B cell (primary cell): ENCODE results near the gene CYTH4. TPM values are rescaled to one million over a fixed set of nuclear protein-coding genes. Genes with fewer than 3 reads are reported as not detected.
A peak's percentile ranks its signal among the peaks of the same experiment; 100 is the strongest.

Source experiments
- ATAC-seq: fragments of 200-7000 bp; cut with Tn5 transposase; one replicate; pipeline ENCODE4 v1.10.0; 2021; ENCODE audit warnings: low read depth, mild to moderate bottlenecking, moderate number of reproducible peaks, moderate library complexity
- CTCF ChIA-PET: fragments of 350-600 bp; sonication (Branson Sonifier 250); formaldehyde crosslinking; loops from one replicate; lab custom pipeline; 2021; ENCODE audit warnings: antibody characterized with exemption, inconsistent platforms; lab: Charles Lee
- POLR2A ChIA-PET: fragments of 350-600 bp; sonication (Branson Sonifier 250); formaldehyde crosslinking; loops from one replicate; lab custom pipeline; 2021; ENCODE audit warnings: antibody characterized with exemption; lab: Charles Lee
- DNase-seq: peaks from one replicate; pipeline ENCODE4 v3.0.0; 2013
- H2AFZ ChIP-seq: 2 replicates; pipeline ENCODE4 v1.6.1; 2012; ENCODE audit warnings: mild to moderate bottlenecking, low read depth, low read length; ENCODE audit not compliant: insufficient read depth, poor library complexity, severe bottlenecking
- H3K27ac ChIP-seq, 2 donors: 1 replicate in 1 of 2; 2 replicates in 1 of 2; pipeline ENCODE4 v1.5.1; 2012 to 2013; ENCODE audit warnings: low read length in 2 of 2, mild to moderate bottlenecking in 2 of 2, moderate library complexity in 1 of 2
- H3K27me3 ChIP-seq, 4 experiments: fragments of 200-600 bp in 1 of 4; sonication (generic) in 1 of 4; replicated peaks in 1 of 4; 1 replicate in 2 of 4; 2 replicates in 2 of 4; pipeline versions ENCODE4 v1.6.1 to v1.7.0; 2013 to 2016; ENCODE audit warnings: low read length in 3 of 4, mild to moderate bottlenecking in 2 of 4, mixed read lengths in 1 of 4, moderate library complexity in 1 of 4; ENCODE audit not compliant: insufficient read depth in 4 of 4, control insufficient read depth in 3 of 4; ENCODE audit errors: control extremely low read depth in 1 of 4
- H3K36me3 ChIP-seq, 2 experiments: replicated peaks in 1 of 2; 1 replicate in 1 of 2; 2 replicates in 1 of 2; pipeline versions ENCODE4 v1.6.1 to v1.7.1; 2013; ENCODE audit warnings: low read length in 1 of 2; ENCODE audit not compliant: insufficient read depth in 2 of 2, control insufficient read depth in 1 of 2; ENCODE audit errors: control extremely low read depth in 1 of 2, extremely low read depth in 1 of 2
- H3K4me1 ChIP-seq, 2 donors: fragments of 200-600 bp in 1 of 2; sonication (generic) in 1 of 2; 1 replicate in 1 of 2; 2 replicates in 1 of 2; pipeline versions ENCODE4 v1.5.1 to v1.6.1; 2013 to 2017; ENCODE audit warnings: low read length in 2 of 2; ENCODE audit not compliant: control insufficient read depth in 2 of 2, insufficient read depth in 2 of 2
- H3K4me2 ChIP-seq: replicated peaks from 2 replicates; pipeline ENCODE3; 2012; ENCODE audit warnings: mild to moderate bottlenecking, low read depth, low read length; ENCODE audit not compliant: poor library complexity, severe bottlenecking
- H3K4me3 ChIP-seq, 5 experiments: fragments of 200-600 bp in 1 of 5; sonication (generic) in 1 of 5; 1 replicate in 3 of 5; 2 replicates in 2 of 5; pipeline versions ENCODE4 v1.5.1 to v1.7.0; 2011 to 2016; ENCODE audit warnings: low read length in 4 of 5, mild to moderate bottlenecking in 4 of 5, low read depth in 2 of 5, control low read depth in 1 of 5, moderate library complexity in 1 of 5; ENCODE audit not compliant: insufficient read depth in 1 of 5; ENCODE audit errors: control extremely low read depth in 1 of 5, extremely low read depth in 1 of 5
- H3K79me2 ChIP-seq: fragments of 200-600 bp; sonication (generic); one replicate; pipeline ENCODE4 v1.6.0; 2016; ENCODE audit warnings: low read length; ENCODE audit not compliant: control insufficient read depth, insufficient read depth
- H3K9ac ChIP-seq: fragments of 200-600 bp; sonication (generic); 2 replicates; pipeline ENCODE4 v1.6.1; 2017; ENCODE audit warnings: mild to moderate bottlenecking, low read length, moderate library complexity
- H3K9me3 ChIP-seq, 3 donors: one replicate each; pipeline versions ENCODE4 v1.6.1 to v1.7.1; 2013; ENCODE audit warnings: low read length in 2 of 3; ENCODE audit not compliant: control insufficient read depth in 2 of 3, insufficient read depth in 1 of 3; ENCODE audit errors: control extremely low read depth in 1 of 3
- H4K20me1 ChIP-seq: 2 replicates; pipeline ENCODE4 v1.6.0; 2012; ENCODE audit warnings: mild to moderate bottlenecking, low read length; ENCODE audit not compliant: insufficient read depth, control insufficient read depth, poor library complexity, severe bottlenecking
- H3K27ac Mint-ChIP-seq: one replicate; pipeline ENCODE4 v1.8.0; 2021; ENCODE audit warnings: mixed read lengths
- H3K27me3 Mint-ChIP-seq: one replicate; pipeline ENCODE4 v1.8.0; 2021; ENCODE audit warnings: mixed read lengths
- H3K4me1 Mint-ChIP-seq: one replicate; pipeline ENCODE4 v1.8.0; 2021; ENCODE audit warnings: mixed read lengths
- H3K4me3 Mint-ChIP-seq: one replicate; pipeline ENCODE4 v1.8.0; 2021; ENCODE audit warnings: mixed read lengths
- H3K9me3 Mint-ChIP-seq: one replicate; pipeline ENCODE4 v1.8.0; 2022; ENCODE audit warnings: mixed read lengths; ENCODE audit not compliant: insufficient read depth
- EZH2 ChIP-seq: IDR thresholded peaks from 2 replicates; pipeline ENCODE4 v1.6.1; 2012; ENCODE audit warnings: borderline replicate concordance, low read depth, mild to moderate bottlenecking, moderate library complexity, low read length; ENCODE audit not compliant: insufficient read depth, poor library complexity, severe bottlenecking
- WGBS: methylation state at CpG from one replicate; pipeline ENCODE4 v1.1.5; 2013; ENCODE audit warnings: missing lambda C conversion rate; ENCODE audit not compliant: insufficient coverage; 5-methylcytosine and 5-hydroxymethylcytosine counted together
- intact Hi-C: fragments of 100-400 bp; cut with micrococcal nuclease; formaldehyde crosslinking; loops from one replicate; pipeline ENCODE4 v1.10.0; 2022
- polyA plus RNA-seq: library from polyadenylated mRNA; depleted of rRNA; stranded (reverse); fragments of >200 nt; gene quantifications from 2 replicates; pipeline ENCODE4 v1.2.3, GENCODE V29; 2012
- total RNA-seq, 2 donors: library from RNA; stranded (reverse); fragments of 120-200 nt in 1 of 2; gene quantifications; 1 replicate in 1 of 2; 2 replicates in 1 of 2; pipeline versions ENCODE4 v1.2.3 to v1.2.4, GENCODE V29; 2013 to 2022
- TF ChIP-seq, protein P1 (sequence below): fragments of 200-600 bp; IDR thresholded peaks from one replicate; pipeline ENCODE4 v1.8.0; 2022; ENCODE audit warnings: antibody characterized with exemption, mild to moderate bottlenecking

Gene CYTH4
- total and polyA plus RNA-seq, 2 donors (not counting 1 experiment from before 2014, with no cell fraction given) = 98.0 to 154 TPM

DNA sequence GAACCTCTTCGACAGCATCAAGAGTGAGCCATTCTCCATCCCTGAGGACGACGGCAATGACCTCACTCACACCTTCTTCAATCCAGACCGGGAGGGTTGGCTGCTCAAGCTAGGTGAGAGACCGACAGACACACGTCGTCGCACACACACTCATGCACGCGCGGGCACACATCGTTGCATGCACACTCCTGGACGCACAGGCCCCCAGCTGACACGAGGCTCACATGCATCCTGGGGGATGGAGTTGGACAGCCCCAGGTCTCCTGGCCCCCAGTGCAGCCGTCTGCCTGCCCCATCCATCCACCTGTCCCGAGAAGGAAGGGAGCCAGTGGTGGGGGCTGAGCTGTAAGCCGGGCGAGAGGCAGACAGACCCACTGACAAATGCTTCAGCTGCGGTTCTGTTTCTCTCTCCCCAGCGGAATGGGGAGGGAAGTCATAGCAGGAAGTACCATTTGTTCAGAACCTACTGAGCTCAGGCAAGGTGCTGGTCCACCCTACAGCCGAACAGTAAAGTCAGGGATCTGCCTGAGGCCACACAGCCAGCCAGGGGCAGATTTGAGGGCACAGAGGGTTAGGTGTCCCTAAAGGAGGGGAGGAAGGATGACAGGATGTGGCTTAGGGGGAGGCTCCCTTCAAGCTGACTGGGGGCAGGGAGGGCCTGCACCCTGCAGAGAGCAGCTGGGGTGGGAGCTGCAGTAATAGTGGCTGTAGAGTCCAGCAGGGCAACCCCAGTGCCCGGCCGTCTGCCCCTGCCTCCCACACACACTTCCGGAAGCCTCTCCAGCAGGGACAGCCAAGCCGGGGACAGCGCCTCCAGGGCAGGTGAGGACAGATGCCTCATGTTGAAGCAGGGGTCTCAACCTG lies 27.1 kb downstream of the CYTH4 start:
- Histone ChIP-seq H3K9me3 (no peaks in the 10 kb centered on the region), H3K9ac (no peak overlapping the region), H3K79me2 (peaks cover 20% of the 10 kb centered on the region), H4K20me1 (peaks cover 9% of the 10 kb centered on the region), H3K4me1 (peaks cover 57 to 77% of the 10 kb centered on the region in 2 donors), H3K36me3 (peaks cover 0 to 84% of the 10 kb centered on the region in 2 experiments), H3K27ac (peak overlapping the region; percentile 50 to 52), H3K4me3 (peak overlapping the region in 1 of 5 experiments; percentile 1), H3K27me3 (no peaks in the 10 kb centered on the region), H3K4me2 (peak overlapping the region; percentile 69), H2AFZ (no peak overlapping the region)
- WGBS = 20% methylated on average over 25 of the region's 26 CpGs
- Mint-ChIP-seq H3K4me1 (peaks cover 76% of the 10 kb centered on the region), H3K27me3 (no peaks in the 10 kb centered on the region), H3K9me3 (no peaks in the 10 kb centered on the region), H3K4me3 (peak overlapping the region; percentile 64), H3K27ac (peak overlapping the region; percentile 91)
- peak; percentile 9 for ATAC-seq
- ChIA-PET POLR2A (interaction anchor here (1.0 to 1.2 kb wide), 3 partner anchors 24 to 79 kb away, joined by 3 to 5 read pairs (median 3); partner anchors contain the start of gene CYTH4), CTCF (interaction anchor here (0.7 to 6.2 kb wide), 12 partner anchors 18 to 252 kb away, joined by 3 to 41 read pairs (median 4); no protein-coding TSS in a partner anchor)
- intact Hi-C loops = loop anchor here (1.0 kb wide), 1 partner anchor 8 kb away; no protein-coding TSS in a partner anchor
- peak; percentile 43 for DNase-seq
- TF ChIP-seq EZH2 = no peak
- TF ChIP-seq, protein P1, sequence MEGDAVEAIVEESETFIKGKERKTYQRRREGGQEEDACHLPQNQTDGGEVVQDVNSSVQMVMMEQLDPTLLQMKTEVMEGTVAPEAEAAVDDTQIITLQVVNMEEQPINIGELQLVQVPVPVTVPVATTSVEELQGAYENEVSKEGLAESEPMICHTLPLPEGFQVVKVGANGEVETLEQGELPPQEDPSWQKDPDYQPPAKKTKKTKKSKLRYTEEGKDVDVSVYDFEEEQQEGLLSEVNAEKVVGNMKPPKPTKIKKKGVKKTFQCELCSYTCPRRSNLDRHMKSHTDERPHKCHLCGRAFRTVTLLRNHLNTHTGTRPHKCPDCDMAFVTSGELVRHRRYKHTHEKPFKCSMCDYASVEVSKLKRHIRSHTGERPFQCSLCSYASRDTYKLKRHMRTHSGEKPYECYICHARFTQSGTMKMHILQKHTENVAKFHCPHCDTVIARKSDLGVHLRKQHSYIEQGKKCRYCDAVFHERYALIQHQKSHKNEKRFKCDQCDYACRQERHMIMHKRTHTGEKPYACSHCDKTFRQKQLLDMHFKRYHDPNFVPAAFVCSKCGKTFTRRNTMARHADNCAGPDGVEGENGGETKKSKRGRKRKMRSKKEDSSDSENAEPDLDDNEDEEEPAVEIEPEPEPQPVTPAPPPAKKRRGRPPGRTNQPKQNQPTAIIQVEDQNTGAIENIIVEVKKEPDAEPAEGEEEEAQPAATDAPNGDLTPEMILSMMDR = no peak
